HepG2 (cell line): ENCODE results near the gene IGSF8. TPM values are rescaled to one million over a fixed set of nuclear protein-coding genes. Genes with fewer than 3 reads are reported as not detected.

Experiments used
- CEBPG ChIP-seq: IDR thresholded peaks from 2 replicates; pipeline ENCODE4 v1.6.1; 2016
- HNRNPK ChIP-seq: fragments of 200-400 bp; formaldehyde crosslinking; IDR thresholded peaks from 2 replicates; pipeline ENCODE4 v1.6.1; 2018; ENCODE audit warnings: low read length, low read depth, moderate library complexity, mild to moderate bottlenecking; ENCODE audit not compliant: poor library complexity, severe bottlenecking
- JUNB ChIP-seq: sonication (generic); formaldehyde crosslinking; IDR thresholded peaks from 2 replicates; pipeline ENCODE4 v1.8.0; 2022; ENCODE audit warnings: missing genetic modification reagents, mild to moderate bottlenecking, borderline replicate concordance
- KDM4B ChIP-seq: sonication (generic); formaldehyde crosslinking; IDR thresholded peaks from 2 replicates; pipeline ENCODE4 v1.4.0; 2020; ENCODE audit warnings: missing genetic modification reagents
- MEIS2 ChIP-seq: sonication (generic); formaldehyde crosslinking; IDR thresholded peaks from 2 replicates; pipeline ENCODE4 v1.9.0; 2021; ENCODE audit warnings: mild to moderate bottlenecking, missing genetic modification reagents
- NPAS2 ChIP-seq: sonication (generic); formaldehyde crosslinking; IDR thresholded peaks from 2 replicates; pipeline ENCODE4 v1.8.0; 2022; ENCODE audit warnings: mild to moderate bottlenecking, missing genetic modification reagents, borderline replicate concordance
- NR2F6 ChIP-seq, 2 experiments: IDR thresholded peaks; 2 replicates each; pipeline ENCODE4 v1.6.1; 2016; ENCODE audit warnings: antibody characterized with exemption in 1 of 2, mild to moderate bottlenecking in 1 of 2
- RFX3 ChIP-seq: IDR thresholded peaks from 2 replicates; pipeline ENCODE4 v1.6.1; 2016; ENCODE audit warnings: missing biosample characterization, missing genetic modification reagents
- TOE1 ChIP-seq: sonication (generic); formaldehyde crosslinking; IDR thresholded peaks from 2 replicates; pipeline ENCODE4 v1.4.0; 2020; ENCODE audit warnings: mild to moderate bottlenecking, missing genetic modification reagents
- ZBTB7B ChIP-seq: sonication (generic); formaldehyde crosslinking; IDR thresholded peaks from 2 replicates; pipeline ENCODE4 v1.4.0; 2020; ENCODE audit warnings: missing genetic modification reagents
- ZNF333 ChIP-seq: sonication (generic); formaldehyde crosslinking; IDR thresholded peaks from 2 replicates; pipeline ENCODE4 v1.4.0; 2020; ENCODE audit warnings: mild to moderate bottlenecking, missing genetic modification reagents, borderline replicate concordance
- polyA plus RNA-seq, 8 experiments: library from polyadenylated mRNA; depleted of rRNA in 3 of 8; stranded (reverse) in 7 of 8; unstranded in 1 of 8; fragments of >200 nt; fragmentation: Illumina TruSeq in 4 of 8; extraction: Trizol in 4 of 8; gene quantifications; 2 replicates each; pipeline versions ENCODE4 v1.2.1 to v1.2.3, GENCODE V29; 2011 to 2016; ENCODE audit warnings: low read depth in 4 of 8, missing spikeins in 1 of 8, mixed read lengths in 1 of 8; ENCODE audit not compliant: insufficient read depth in 1 of 8
- total RNA-seq, 5 experiments: library from RNA; depleted of rRNA; stranded (reverse); fragments of >200 nt; fragmentation: Illumina TruSeq; extraction: Trizol; gene quantifications; 2 replicates each; pipeline ENCODE4 v1.2.3, GENCODE V29; 2016; ENCODE audit warnings: low read depth in 1 of 5
- TF ChIP-seq, protein P1 (sequence below): sonication (generic); formaldehyde crosslinking; IDR thresholded peaks from 2 replicates; pipeline ENCODE4 v1.4.0; 2020; ENCODE audit warnings: missing genetic modification reagents
- TF ChIP-seq, protein P2 (sequence below): sonication (generic); formaldehyde crosslinking; conservative IDR thresholded peaks from 2 replicates; pipeline ENCODE4 v1.4.0; 2020; ENCODE audit warnings: mild to moderate bottlenecking, missing genetic modification reagents, moderate library complexity
- TF ChIP-seq, protein P3 (sequence below): sonication (generic); formaldehyde crosslinking; IDR thresholded peaks from 2 replicates; pipeline ENCODE4 v1.5.1; 2020; ENCODE audit warnings: missing genetic modification reagents, mild to moderate bottlenecking, borderline replicate concordance
- TF ChIP-seq, protein P4 (sequence below): sonication (generic); formaldehyde crosslinking; IDR thresholded peaks from 2 replicates; pipeline ENCODE4 v1.5.1; 2020; ENCODE audit warnings: mild to moderate bottlenecking, missing genetic modification reagents
- TF ChIP-seq, protein P5 (sequence below): IDR thresholded peaks from 2 replicates; pipeline ENCODE4 v1.6.1; 2016; ENCODE audit warnings: control low read depth

The IGSF8 gene
- total and polyA plus RNA-seq, 2 of the 13 experiments (the other 11 are each of a cell fraction or from before 2014, with no cell fraction given): 24.0 to 41.0 TPM

DNA sequence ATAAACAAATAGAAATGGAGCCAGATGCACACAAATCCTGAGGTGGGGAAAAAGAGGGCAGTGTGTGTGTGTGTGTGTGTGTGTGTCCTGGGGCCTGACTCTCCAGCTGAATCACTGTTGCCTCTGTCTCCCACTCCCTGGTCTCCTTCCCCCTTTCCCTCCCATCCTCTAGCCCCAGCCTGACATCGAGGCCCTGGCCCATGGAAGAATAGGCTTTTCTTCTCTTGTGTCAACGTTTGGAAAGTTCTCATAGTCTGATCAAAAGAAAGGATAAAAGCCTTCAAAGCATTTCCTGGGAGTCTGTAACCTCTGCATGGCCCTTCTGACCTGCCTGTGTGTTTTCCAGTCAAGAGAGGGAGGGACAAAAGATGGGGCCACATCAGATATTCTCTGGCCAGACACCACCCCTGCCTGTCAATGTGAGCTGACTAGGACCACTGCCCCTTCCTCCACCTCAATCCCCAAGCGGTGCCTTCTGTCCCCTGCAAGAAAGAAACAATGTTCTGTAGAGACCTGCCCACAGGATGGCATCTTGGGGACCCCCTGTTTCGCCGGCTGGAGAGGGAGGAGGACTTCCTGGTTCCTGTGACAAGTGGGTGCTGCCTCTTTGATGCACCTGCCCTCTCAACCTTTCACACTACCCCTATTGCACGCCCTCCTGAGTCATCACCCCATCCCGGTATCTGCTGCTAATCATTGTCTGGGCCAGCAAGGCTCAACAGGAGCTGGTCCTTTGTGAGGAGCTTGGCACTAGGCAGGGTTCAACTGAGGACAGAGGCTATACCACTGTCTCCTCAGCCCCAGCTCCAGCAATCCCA lies 44.7 kb downstream of the IGSF8 start (continued):
- TF ChIP-seq, protein P1, sequence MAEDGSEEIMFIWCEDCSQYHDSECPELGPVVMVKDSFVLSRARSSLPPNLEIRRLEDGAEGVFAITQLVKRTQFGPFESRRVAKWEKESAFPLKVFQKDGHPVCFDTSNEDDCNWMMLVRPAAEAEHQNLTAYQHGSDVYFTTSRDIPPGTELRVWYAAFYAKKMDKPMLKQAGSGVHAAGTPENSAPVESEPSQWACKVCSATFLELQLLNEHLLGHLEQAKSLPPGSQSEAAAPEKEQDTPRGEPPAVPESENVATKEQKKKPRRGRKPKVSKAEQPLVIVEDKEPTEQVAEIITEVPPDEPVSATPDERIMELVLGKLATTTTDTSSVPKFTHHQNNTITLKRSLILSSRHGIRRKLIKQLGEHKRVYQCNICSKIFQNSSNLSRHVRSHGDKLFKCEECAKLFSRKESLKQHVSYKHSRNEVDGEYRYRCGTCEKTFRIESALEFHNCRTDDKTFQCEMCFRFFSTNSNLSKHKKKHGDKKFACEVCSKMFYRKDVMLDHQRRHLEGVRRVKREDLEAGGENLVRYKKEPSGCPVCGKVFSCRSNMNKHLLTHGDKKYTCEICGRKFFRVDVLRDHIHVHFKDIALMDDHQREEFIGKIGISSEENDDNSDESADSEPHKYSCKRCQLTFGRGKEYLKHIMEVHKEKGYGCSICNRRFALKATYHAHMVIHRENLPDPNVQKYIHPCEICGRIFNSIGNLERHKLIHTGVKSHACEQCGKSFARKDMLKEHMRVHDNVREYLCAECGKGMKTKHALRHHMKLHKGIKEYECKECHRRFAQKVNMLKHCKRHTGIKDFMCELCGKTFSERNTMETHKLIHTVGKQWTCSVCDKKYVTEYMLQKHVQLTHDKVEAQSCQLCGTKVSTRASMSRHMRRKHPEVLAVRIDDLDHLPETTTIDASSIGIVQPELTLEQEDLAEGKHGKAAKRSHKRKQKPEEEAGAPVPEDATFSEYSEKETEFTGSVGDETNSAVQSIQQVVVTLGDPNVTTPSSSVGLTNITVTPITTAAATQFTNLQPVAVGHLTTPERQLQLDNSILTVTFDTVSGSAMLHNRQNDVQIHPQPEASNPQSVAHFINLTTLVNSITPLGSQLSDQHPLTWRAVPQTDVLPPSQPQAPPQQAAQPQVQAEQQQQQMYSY (CRISPR knock-in tag): no peak
- TF ChIP-seq, protein P2, sequence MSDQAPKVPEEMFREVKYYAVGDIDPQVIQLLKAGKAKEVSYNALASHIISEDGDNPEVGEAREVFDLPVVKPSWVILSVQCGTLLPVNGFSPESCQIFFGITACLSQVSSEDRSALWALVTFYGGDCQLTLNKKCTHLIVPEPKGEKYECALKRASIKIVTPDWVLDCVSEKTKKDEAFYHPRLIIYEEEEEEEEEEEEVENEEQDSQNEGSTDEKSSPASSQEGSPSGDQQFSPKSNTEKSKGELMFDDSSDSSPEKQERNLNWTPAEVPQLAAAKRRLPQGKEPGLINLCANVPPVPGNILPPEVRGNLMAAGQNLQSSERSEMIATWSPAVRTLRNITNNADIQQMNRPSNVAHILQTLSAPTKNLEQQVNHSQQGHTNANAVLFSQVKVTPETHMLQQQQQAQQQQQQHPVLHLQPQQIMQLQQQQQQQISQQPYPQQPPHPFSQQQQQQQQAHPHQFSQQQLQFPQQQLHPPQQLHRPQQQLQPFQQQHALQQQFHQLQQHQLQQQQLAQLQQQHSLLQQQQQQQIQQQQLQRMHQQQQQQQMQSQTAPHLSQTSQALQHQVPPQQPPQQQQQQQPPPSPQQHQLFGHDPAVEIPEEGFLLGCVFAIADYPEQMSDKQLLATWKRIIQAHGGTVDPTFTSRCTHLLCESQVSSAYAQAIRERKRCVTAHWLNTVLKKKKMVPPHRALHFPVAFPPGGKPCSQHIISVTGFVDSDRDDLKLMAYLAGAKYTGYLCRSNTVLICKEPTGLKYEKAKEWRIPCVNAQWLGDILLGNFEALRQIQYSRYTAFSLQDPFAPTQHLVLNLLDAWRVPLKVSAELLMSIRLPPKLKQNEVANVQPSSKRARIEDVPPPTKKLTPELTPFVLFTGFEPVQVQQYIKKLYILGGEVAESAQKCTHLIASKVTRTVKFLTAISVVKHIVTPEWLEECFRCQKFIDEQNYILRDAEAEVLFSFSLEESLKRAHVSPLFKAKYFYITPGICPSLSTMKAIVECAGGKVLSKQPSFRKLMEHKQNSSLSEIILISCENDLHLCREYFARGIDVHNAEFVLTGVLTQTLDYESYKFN (CRISPR knock-in tag): peak; percentile 89
- TF ChIP-seq TOE1 (CRISPR knock-in tag): no peak
- TF ChIP-seq, protein P3, sequence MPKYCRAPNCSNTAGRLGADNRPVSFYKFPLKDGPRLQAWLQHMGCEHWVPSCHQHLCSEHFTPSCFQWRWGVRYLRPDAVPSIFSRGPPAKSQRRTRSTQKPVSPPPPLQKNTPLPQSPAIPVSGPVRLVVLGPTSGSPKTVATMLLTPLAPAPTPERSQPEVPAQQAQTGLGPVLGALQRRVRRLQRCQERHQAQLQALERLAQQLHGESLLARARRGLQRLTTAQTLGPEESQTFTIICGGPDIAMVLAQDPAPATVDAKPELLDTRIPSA (CRISPR knock-in tag): no peak
- peak; percentile 98 for TF ChIP-seq NR2F6 (IDR thresholded peaks at IDR 0.05)
- TF ChIP-seq NR2F6 (CRISPR knock-in tag; IDR thresholded peaks at IDR 0.05): peak; percentile 90
- TF ChIP-seq ZBTB7B (CRISPR knock-in tag): peak; percentile 64; the same call in 1 of the 2 replicates
- TF ChIP-seq, protein P4, sequence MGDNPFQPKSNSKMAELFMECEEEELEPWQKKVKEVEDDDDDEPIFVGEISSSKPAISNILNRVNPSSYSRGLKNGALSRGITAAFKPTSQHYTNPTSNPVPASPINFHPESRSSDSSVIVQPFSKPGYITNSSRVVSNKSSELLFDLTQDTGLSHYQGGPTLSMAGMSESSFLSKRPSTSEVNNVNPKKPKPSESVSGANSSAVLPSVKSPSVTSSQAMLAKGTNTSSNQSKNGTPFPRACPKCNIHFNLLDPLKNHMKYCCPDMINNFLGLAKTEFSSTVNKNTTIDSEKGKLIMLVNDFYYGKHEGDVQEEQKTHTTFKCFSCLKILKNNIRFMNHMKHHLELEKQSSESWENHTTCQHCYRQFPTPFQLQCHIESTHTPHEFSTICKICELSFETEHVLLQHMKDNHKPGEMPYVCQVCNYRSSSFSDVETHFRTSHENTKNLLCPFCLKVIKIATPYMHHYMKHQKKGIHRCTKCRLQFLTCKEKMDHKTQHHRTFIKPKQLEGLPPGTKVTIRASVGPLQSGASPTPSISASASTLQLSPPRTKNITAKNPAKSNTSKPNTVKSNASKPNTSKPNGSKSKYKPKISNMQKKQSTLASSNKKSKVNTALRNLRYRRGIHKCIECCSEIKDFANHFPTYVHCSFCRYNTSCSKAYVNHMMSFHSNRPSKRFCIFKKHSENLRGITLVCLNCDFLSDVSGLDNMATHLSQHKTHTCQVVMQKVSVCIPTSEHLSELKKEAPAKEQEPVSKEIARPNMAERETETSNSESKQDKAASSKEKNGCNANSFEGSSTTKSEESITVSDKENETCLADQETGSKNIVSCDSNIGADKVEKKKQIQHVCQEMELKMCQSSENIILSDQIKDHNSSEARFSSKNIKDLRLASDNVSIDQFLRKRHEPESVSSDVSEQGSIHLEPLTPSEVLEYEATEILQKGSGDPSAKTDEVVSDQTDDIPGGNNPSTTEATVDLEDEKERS (CRISPR knock-in tag): no peak
- peak; percentile 68 for TF ChIP-seq HNRNPK
- TF ChIP-seq CEBPG: peak; percentile 56
- TF ChIP-seq, protein P5, sequence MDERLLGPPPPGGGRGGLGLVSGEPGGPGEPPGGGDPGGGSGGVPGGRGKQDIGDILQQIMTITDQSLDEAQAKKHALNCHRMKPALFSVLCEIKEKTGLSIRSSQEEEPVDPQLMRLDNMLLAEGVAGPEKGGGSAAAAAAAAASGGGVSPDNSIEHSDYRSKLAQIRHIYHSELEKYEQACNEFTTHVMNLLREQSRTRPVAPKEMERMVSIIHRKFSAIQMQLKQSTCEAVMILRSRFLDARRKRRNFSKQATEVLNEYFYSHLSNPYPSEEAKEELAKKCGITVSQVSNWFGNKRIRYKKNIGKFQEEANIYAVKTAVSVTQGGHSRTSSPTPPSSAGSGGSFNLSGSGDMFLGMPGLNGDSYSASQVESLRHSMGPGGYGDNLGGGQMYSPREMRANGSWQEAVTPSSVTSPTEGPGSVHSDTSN: 0 out of 2 replicates have a peak, but pooled peaks have one; percentile 34
- TF ChIP-seq KDM4B: no peak
- TF ChIP-seq JUNB (CRISPR knock-in tag): peak; percentile 76; the same call in 1 of the 2 replicates
- TF ChIP-seq MEIS2 (CRISPR knock-in tag): peak; percentile 78
- TF ChIP-seq NPAS2: no peak
- no peak for TF ChIP-seq RFX3 (CRISPR knock-in tag)
- no peak for TF ChIP-seq ZNF333 (CRISPR knock-in tag)
